Adrenal gland (tissue), 12 donors: ENCODE results near the gene SH2D1B. TPM values are rescaled to one million over a fixed set of nuclear protein-coding genes. Genes with fewer than 3 reads are reported as not detected.

ENCODE experiments used
- DNase-seq, 7 donors: peaks; one replicate each; pipeline ENCODE4 v3.0.0-alpha.2; 2019 to 2020
- H3K27ac ChIP-seq, 5 donors: fragments of 200-600 bp; sonication (generic) in 4 of 5; 1 replicate in 3 of 5; 2 replicates in 2 of 5; pipeline versions ENCODE4 v1.5.1 to v1.8.0; 2016 to 2020; ENCODE audit warnings: mild to moderate bottlenecking in 1 of 5
- H3K27me3 ChIP-seq: fragments of 200-600 bp; 2 replicates; pipeline ENCODE4 v1.8.0; 2021
- H3K36me3 ChIP-seq, 2 donors: fragments of 200-600 bp; replicated peaks in 1 of 2; 1 replicate in 1 of 2; 2 replicates in 1 of 2; pipeline versions ENCODE4 v1.5.1 to v1.8.0; 2018 to 2022
- H3K4me1 ChIP-seq, 2 donors: fragments of 200-600 bp; replicated peaks in 1 of 2; 1 replicate in 1 of 2; 2 replicates in 1 of 2; pipeline versions ENCODE4 v1.5.1 to v1.8.0; 2018 to 2021
- H3K4me3 ChIP-seq, 4 donors: fragments of 200-600 bp; sonication (generic) in 3 of 4; one replicate each; pipeline ENCODE4 v1.5.1; 2016 to 2018
- H3K9me3 ChIP-seq, 3 donors: fragments of 200-600 bp; sonication (generic) in 1 of 3; replicated peaks in 1 of 3; 1 replicate in 2 of 3; 2 replicates in 1 of 3; pipeline versions ENCODE4 v1.5.1 to v1.8.0; 2016 to 2021
- CTCF ChIP-seq, 6 experiments: fragments of 450-650 bp in 4 of 6; fragments of 200-600 bp in 2 of 6; sonication (generic) in 1 of 6; IDR thresholded peaks; 1 replicate in 5 of 6; 2 replicates in 1 of 6; pipeline versions ENCODE4 v1.5.1 to v1.8.0; 2016 to 2021; ENCODE audit warnings: antibody characterized with exemption in 6 of 6, mild to moderate bottlenecking in 2 of 6, moderate library complexity in 1 of 6
- POLR2A ChIP-seq, 2 donors: fragments of 450-650 bp; IDR thresholded peaks; one replicate each; pipeline ENCODE4 v1.6.1; 2017; ENCODE audit warnings: antibody characterized with exemption in 2 of 2, mild to moderate bottlenecking in 2 of 2, moderate library complexity in 1 of 2
- WGBS, 4 donors: extraction: QIAGEN DNeasy Blood & Tissue Kit in 2 of 4; methylation state at CpG; one replicate each; pipeline versions ENCODE4 v1.1.5 to v1.1.7; 2013 to 2017; 5-methylcytosine and 5-hydroxymethylcytosine counted together
- intact Hi-C, 2 donors: fragments of 100-400 bp; cut with DNase I; formaldehyde crosslinking; loops; one replicate each; pipeline versions ENCODE4 v1.14.1 to v1.15.0; 2022 to 2023
- polyA plus RNA-seq, 3 donors: library from polyadenylated mRNA; stranded (reverse); fragments of 200-250 nt in 2 of 3; fragments of 350-450 nt in 1 of 3; fragmentation: Illumina TruSeq in 1 of 3; extraction: RNeasy Lipid Tissue Mini Kit (QIAGEN cat#74804) in 1 of 3; gene quantifications; one replicate each; pipeline ENCODE4 v1.2.3, GENCODE V29; 2013 to 2014
- total RNA-seq, 9 donors: library from RNA; depleted of rRNA in 4 of 9; stranded (reverse); fragments of >200 nt in 4 of 9; fragments of 120-200 nt in 1 of 9; fragmentation: NEBNext Ultra II Directional in 1 of 9; extraction: Animal tissue kit (Norgen Biotek cat#: 25700) in 1 of 9; gene quantifications; one replicate each; pipeline versions ENCODE4 v1.1.0 to v1.2.4, GENCODE V29; 2013 to 2023
- donor health status: healthy with polysubstance abuse.
- donor health status: Bipolar disorder and iron deficiency.
- donor health status: DM: yes; HTN: yes; CAD: no.
- donor health status: DM: no; HTN: no; CAD: no.
- donor health status: DM: no; HTN: no; CAD: no.
- donor health status: DM: yes; HTN: yes; CAD: no.

The SH2D1B gene
- total and polyA plus RNA-seq, 12 donors = 0.08 to 0.13 (median 0.11) TPM; not detected in 9

- DNase-seq = no peak
- 76 to 86% (median 80%) methylated on average over 8 of the region's 8 CpGs for WGBS, 4 donors
- intact Hi-C loops = no loop called here
- Histone ChIP-seq H3K9me3 (no peaks in the 10 kb centered on the region), H3K4me1 (no peaks in the 10 kb centered on the region), H3K36me3 (no peaks in the 10 kb centered on the region), H3K27ac (peak overlapping the region in 1 of 5 donors; percentile 21), H3K4me3 (no peak overlapping the region), H3K27me3 (peaks cover 7% of the 10 kb centered on the region)
- TF ChIP-seq POLR2A (IDR thresholded peaks at IDR 0.05) (no peak), CTCF (IDR thresholded peaks at IDR 0.05) (no peak)
Measured at GRCh38 chr1:162388083-162388594, 23.8 kb downstream of the SH2D1B start.

- DNase-seq = no peak
- Histone ChIP-seq H3K4me1 (no peaks in the 10 kb centered on the region), H3K36me3 (no peaks in the 10 kb centered on the region), H3K27ac (no peak overlapping the region), H3K4me3 (no peak overlapping the region), H3K27me3 (peaks cover under 1% of the 10 kb centered on the region), H3K9me3 (no peaks in the 10 kb centered on the region)
- no peak for TF ChIP-seq CTCF (IDR thresholded peaks at IDR 0.05)
- no peak for TF ChIP-seq POLR2A (IDR thresholded peaks at IDR 0.05)
- intact Hi-C loops = no loop called here
- WGBS, 4 donors = 77 to 84% (median 79%) methylated on average over 20 of the region's 20 CpGs
Measured at GRCh38 chr1:162387226-162388082, 24.5 kb downstream of the SH2D1B start.

- Histone ChIP-seq H3K36me3 (no peaks in the 10 kb centered on the region), H3K27ac (no peak overlapping the region), H3K4me3 (no peak overlapping the region), H3K4me1 (no peaks in the 10 kb centered on the region), H3K27me3 (no peaks in the 10 kb centered on the region), H3K9me3 (no peaks in the 10 kb centered on the region)
- no peak for TF ChIP-seq POLR2A (IDR thresholded peaks at IDR 0.05)
- TF ChIP-seq CTCF (IDR thresholded peaks at IDR 0.05) = no peak
- WGBS, 4 donors = 76 to 86% (median 82%) methylated on average over 8 of the region's 8 CpGs
- intact Hi-C loops = no loop called here
- DNase-seq = no peak
Measured at GRCh38 chr1:162386292-162387225, 25.4 kb downstream of the SH2D1B start.

GRCh38 chr1:162385702-162386101 lies 26.2 kb downstream of the SH2D1B start:
- Histone ChIP-seq H3K4me3 (no peak overlapping the region), H3K27me3 (no peaks in the 10 kb centered on the region), H3K27ac (no peak overlapping the region), H3K36me3 (no peaks in the 10 kb centered on the region), H3K9me3 (no peaks in the 10 kb centered on the region), H3K4me1 (no peaks in the 10 kb centered on the region)
- DNase-seq = no peak
- intact Hi-C loops = no loop called here
- WGBS, 4 donors = 77 to 92% (median 86%) methylated on average over 2 to 3 of the region's 3 CpGs
- TF ChIP-seq POLR2A (IDR thresholded peaks at IDR 0.05) (no peak), CTCF (IDR thresholded peaks at IDR 0.05) (no peak)
